Neural progenitor cell (in vitro differentiated cells): ENCODE data around the gene IGFALS.

Experiments used
- CTCF ChIP-seq: fragments of 200-600 bp; sonication (generic); IDR thresholded peaks from 2 replicates; pipeline ENCODE4 v1.5.1; 2017; ENCODE audit warnings: antibody characterized with exemption, mild to moderate bottlenecking
- EZH2phosphoT487 ChIP-seq: fragments of 200-600 bp; sonication (generic); IDR thresholded peaks from 2 replicates; pipeline ENCODE4 v1.6.1; 2017; ENCODE audit warnings: antibody characterized with exemption

GRCh38 chr16:1776672-1776955 is 16.9 kb downstream of the IGFALS start:
- no peak for TF ChIP-seq EZH2phosphoT487
- no peak for TF ChIP-seq CTCF
